ENCODE measurements around the gene TMEM94. TPM values are rescaled to one million over a fixed set of nuclear protein-coding genes. Genes with fewer than 3 reads are reported as not detected.

The TMEM94 gene
- total and polyA plus RNA-seq, 2 of the 13 experiments (the other 11 are each of a cell fraction or from before 2014, with no cell fraction given), result 32.6 to 134 TPM

- TF ChIP-seq MNT (IDR thresholded peaks at IDR 0.05), result no peak
- TF ChIP-seq DBP (CRISPR knock-in tag; IDR thresholded peaks at IDR 0.05; ENCODE audit: not compliant biosample characterization), result no peak
- no peak for TF ChIP-seq KLF11 (CRISPR knock-in tag; IDR thresholded peaks at IDR 0.05)
- TF ChIP-seq ZBTB37 (CRISPR knock-in tag; IDR thresholded peaks at IDR 0.05), result no peak
- TF ChIP-seq SPEN (CRISPR knock-in tag; IDR thresholded peaks at IDR 0.05; ENCODE audit: low read depth), result 0 out of 2 replicates have a peak, but pooled peaks have one; percentile 29
- TF ChIP-seq ZNF335 (CRISPR knock-in tag; IDR thresholded peaks at IDR 0.05), result no peak
- TF ChIP-seq HDAC6 (IDR thresholded peaks at IDR 0.05; ENCODE audit: low read depth, low read length), result no peak
- TF ChIP-seq ZNF484 (CRISPR knock-in tag; IDR thresholded peaks at IDR 0.05; ENCODE audit: borderline replicate concordance, low read depth), result no peak
- no peak for TF ChIP-seq MED13 (CRISPR knock-in tag; IDR thresholded peaks at IDR 0.05)
- TF ChIP-seq ZNF382 (CRISPR knock-in tag; IDR thresholded peaks at IDR 0.05; ENCODE audit: borderline replicate concordance), result no peak
- TF ChIP-seq ZFP62 (CRISPR knock-in tag; IDR thresholded peaks at IDR 0.05), result no peak
- TF ChIP-seq RNF2 (conservative IDR thresholded peaks at IDR 0.05; ENCODE audit: low read depth), result no peak
- no peak for TF ChIP-seq FOXK1 (CRISPR knock-in tag; IDR thresholded peaks at IDR 0.05; ENCODE audit: borderline replicate concordance, low read depth)
- TF ChIP-seq PITX1 (CRISPR knock-in tag; IDR thresholded peaks at IDR 0.05), result no peak; the same call in 1 of the 2 replicates
- TF ChIP-seq ZNF747 (CRISPR knock-in tag; IDR thresholded peaks at IDR 0.05; ENCODE audit: borderline replicate concordance), result no peak
- no peak for TF ChIP-seq SMAD1 (CRISPR knock-in tag; IDR thresholded peaks at IDR 0.05; ENCODE audit: borderline replicate concordance, low read depth)
- no peak for TF ChIP-seq SRSF9 (IDR thresholded peaks at IDR 0.05; ENCODE audit: borderline replicate concordance, insufficient read depth, low read depth, low read length, poor library complexity, severe bottlenecking)
- TF ChIP-seq ZNF468 (CRISPR knock-in tag; IDR thresholded peaks at IDR 0.05), result no peak
- TF ChIP-seq CEBPG (CRISPR knock-in tag; IDR thresholded peaks at IDR 0.05), result no peak
- 0 out of 2 replicates have a peak, but pooled peaks have one; percentile 47 for TF ChIP-seq BRD4 (CRISPR knock-in tag; IDR thresholded peaks at IDR 0.05)
- TF ChIP-seq ZNF639 (CRISPR knock-in tag; conservative IDR thresholded peaks at IDR 0.05), result 0 out of 2 replicates have a peak, but pooled peaks have one; percentile 27
- TF ChIP-seq TP53 (CRISPR knock-in tag; conservative IDR thresholded peaks at IDR 0.05), result no peak
- no peak for TF ChIP-seq FIP1L1 (IDR thresholded peaks at IDR 0.05; ENCODE audit: borderline replicate concordance, insufficient read depth, low read depth, low read length)
Observed at GRCh38 chr17:75504347-75505151, 48.1 kb downstream of the TMEM94 start (continued).

All from HepG2 (cell line).